GM21447 (cell line): ENCODE results near the gene KNCN.

Experiments used
- ATAC-seq: cut with Tn5 transposase; IDR thresholded peaks from one replicate; pipeline ENCODE4 v1.9.1; 2021; ENCODE audit not compliant: unreplicated experiment

KNCN gene

DNA sequence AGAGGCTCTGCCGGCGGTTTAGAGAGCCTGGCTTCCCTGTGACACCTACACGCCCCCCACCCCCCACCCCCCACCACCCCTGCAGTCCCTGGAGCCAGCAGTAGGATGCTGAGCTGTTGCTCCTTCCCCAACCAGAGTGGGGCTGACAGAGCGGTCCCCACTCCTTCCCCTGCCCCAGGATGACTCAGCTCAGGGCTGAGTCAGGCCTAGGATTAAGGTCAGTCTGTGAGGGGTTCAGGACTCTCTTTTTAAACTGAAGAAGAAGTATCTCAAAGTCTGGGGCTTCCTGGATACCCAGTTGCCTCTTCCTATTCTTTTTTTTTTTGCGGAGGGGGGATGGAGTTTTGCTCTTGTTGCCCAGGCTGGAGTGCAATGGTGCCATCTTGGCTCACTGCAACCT, 42.7 kb downstream of the KNCN start:
- no peak for ATAC-seq

DNA sequence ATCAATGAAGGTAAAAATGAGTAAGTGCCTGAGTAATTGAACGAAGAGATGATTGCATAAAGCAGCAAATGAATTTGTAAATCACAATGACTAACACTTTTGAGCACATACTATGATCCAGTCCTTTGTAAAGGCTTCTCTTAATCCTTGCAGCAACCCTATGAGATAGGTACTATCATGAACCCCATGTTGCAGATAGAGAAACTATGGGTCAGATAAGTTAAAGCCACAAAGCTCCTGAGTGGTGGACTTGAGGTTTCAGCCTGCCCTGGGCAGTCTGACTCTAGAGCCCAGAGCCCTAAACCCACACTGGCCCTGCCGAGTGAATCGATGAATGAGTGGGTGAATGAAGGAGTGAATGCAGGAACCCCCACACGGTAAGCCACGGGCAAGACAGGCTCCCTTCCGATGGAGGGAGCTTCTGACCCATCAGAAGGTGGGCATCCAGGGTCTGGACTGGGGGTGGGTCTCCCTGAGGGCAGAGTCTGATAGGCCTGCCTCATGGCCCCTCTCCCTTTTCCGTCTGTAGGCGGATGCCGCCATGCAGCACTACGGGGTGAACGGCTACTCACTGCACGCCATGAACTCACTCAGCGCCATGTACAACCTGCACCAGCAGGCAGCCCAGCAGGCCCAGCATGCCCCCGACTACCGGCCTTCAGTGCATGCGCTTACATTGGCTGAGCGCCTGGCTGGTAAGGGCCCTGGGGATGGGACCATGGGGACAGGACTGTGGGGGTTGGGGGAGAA, 44.8 kb downstream of the KNCN start:
- ATAC-seq = no peak

DNA sequence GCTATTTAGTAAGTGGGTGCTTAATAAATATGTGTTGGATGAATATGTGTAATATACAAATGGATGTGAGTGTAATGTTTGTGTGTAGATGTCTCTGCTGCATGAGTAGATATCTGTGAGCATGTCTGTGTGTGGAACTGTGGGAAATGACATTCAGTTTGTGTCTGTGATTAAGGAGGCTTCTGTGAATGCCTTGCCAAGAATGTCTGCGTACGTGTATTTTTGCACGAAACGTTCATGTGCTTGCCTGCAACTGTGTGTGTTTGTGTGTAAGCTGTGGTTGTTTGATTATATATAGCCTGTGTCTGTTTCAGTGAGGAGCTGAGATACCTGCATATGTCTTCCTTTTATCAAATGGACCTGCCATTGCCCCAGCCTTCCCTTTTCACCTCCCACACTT, 48.0 kb downstream of the KNCN start:
- no peak for ATAC-seq

DNA sequence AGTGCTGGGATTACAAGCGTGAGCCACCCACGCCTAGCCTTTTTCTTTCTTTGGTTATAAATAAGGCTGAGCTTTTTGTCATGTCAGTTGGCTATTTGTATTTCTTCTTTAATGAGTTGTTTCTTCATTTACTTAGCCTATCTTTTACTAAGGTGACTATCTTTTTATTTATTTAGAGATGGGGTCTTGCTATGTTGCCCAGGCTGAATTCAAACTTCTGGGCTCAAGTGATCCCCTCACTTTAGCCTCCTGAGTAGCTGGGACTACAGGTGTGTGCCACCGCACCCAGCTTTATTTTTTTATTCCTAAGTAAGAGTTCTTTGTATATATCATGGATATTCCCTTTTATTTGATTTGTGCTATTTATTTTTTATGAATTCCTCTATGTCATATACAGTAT, 49.9 kb downstream of the KNCN start:
- no peak for ATAC-seq

DNA sequence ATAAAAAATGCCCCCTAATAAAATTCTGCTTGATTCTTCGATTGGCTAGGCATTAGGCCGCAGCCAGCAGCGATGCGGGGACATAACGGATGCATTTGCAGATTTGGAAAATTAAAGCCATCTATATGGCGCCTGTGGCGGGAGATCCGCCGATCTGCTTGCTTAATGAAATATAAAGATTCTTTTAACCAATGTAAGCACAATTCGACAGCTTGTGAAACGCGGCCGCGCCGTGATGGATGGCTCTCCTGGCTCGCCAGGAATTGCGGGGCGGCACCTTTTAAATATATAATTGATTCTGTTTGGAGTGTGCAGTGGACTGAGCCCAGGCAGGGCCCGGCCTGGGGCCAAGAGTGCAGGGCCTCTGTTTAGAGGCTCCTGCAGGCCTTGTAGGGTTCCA, 53.8 kb downstream of the KNCN start:
- ATAC-seq = no peak

DNA sequence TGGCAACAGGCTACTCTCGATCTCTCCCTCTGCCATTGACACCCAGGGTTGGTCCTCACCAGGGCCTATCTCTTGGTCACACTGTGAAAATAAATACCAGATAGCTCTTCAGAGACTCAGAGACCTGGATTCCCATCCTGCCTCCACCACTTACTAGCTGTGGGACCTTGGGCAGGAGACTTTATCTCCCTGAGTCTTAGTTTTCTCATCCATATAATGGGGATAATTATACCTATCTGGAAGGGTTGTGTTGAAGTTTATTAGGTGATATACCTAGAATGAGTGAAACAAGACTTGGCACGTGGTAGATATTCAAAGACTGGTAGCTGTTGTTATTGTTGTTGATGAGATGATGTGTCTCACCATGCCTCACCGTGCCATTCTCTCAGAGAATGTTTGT, 54.4 kb downstream of the KNCN start:
- ATAC-seq = no peak

DNA sequence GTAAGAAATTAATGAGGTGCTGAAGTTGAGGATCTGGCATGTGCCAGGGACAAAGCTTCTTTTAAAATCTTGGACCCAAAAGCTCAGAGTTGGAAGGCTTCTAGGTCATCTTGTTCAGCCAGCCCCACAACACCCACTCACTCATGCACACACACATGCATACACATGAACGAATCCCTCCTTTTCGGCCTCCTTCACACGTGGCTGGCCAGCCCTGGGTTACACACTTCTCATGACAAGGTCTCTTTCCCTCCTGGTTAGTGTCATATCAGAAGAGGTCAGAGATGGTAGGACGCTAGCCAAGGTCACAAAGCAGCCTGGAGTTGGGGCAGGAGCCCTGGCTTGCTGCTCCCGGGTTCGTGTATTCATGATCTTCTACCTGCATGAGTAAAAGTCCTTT, 54.9 kb downstream of the KNCN start:
- no peak for ATAC-seq

DNA sequence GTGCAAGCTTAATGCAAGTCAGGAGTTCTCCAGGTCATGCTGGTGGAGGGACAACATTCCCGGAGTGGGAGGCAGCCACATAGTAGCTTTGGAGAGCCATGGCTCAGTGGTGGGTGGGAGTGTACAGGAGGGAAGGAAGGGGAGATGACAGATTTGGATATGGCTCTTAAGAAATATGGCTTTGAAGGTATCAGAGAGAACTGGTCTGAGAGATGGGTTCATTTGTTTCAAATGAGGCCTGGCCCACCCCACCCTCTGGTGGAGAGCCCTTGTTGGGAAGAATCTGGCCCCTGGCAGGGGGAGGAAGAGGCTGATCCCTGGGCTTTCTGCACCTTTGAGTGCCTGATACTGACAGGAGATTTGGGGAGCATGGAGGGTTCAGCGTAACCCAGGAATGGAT, 55.7 kb downstream of the KNCN start:
- ATAC-seq = no peak
